Measurements from ENCODE around the gene REEP1.

Gene REEP1

GRCh38 chr2:86337244-86337835, at the start of gene REEP1:
Gene REEP1 (minus strand): TSS chr2:86337626. CDS start chr2:86337510, 116 bp downstream.
- H3K4me3 ChIP-seq (ENCODE audit: low read depth, low read length): no peak within 1 kb of the TSS
- TF ChIP-seq CTCF (IDR thresholded peaks at IDR 0.05; ENCODE audit: low read depth, low read length): no peak

- TF ChIP-seq CTCF (IDR thresholded peaks at IDR 0.05; ENCODE audit: low read depth, low read length): no peak
- H3K4me3 ChIP-seq (ENCODE audit: low read depth, low read length): no peak overlapping the region
Measured at GRCh38 chr2:86383844-86384243, 46.4 kb upstream of the REEP1 start.

- no peak overlapping the region for H3K4me3 ChIP-seq (ENCODE audit: low read depth, low read length)
- no peak for TF ChIP-seq CTCF (IDR thresholded peaks at IDR 0.05; ENCODE audit: low read depth, low read length)
Measured at GRCh38 chr2:86382698-86383097, 45.3 kb upstream of the REEP1 start.

GRCh38 chr2:86382108-86382507, 44.7 kb upstream of the REEP1 start:
- H3K4me3 ChIP-seq (ENCODE audit: low read depth, low read length): no peak overlapping the region
- TF ChIP-seq CTCF (IDR thresholded peaks at IDR 0.05; ENCODE audit: low read depth, low read length): no peak

GRCh38 chr2:86378469-86378868, 41.0 kb upstream of the REEP1 start:
- no peak overlapping the region for H3K4me3 ChIP-seq (ENCODE audit: low read depth, low read length)
- no peak for TF ChIP-seq CTCF (IDR thresholded peaks at IDR 0.05; ENCODE audit: low read depth, low read length)

GRCh38 chr2:86375623-86376022, 38.2 kb upstream of the REEP1 start:
- TF ChIP-seq CTCF (IDR thresholded peaks at IDR 0.05; ENCODE audit: low read depth, low read length): no peak

GRCh38 chr2:86372641-86373502, 35.4 kb upstream of the REEP1 start:
- peak; percentile 48 for TF ChIP-seq CTCF (IDR thresholded peaks at IDR 0.05; ENCODE audit: low read depth, low read length)

More at GRCh38 chr2:86375623-86376022, 38.2 kb upstream of the REEP1 start:
- no peak overlapping the region for H3K4me3 ChIP-seq (ENCODE audit: low read depth, low read length)

More at GRCh38 chr2:86372641-86373502, 35.4 kb upstream of the REEP1 start:
- H3K4me3 ChIP-seq (ENCODE audit: low read depth, low read length): no peak overlapping the region

All from WI38 (cell line).